Stimulated activated effector memory CD8-positive, alpha-beta T cell treated with anti-CD3 and anti-CD28 coated beads, Interleukin-12 subunit alpha, Interleukin-12 subunit beta, amount 100 ng/mL, for 72 hours (primary cell): ENCODE measurements around the gene TUBGCP6.

Experiments
- ATAC-seq: fragments of 150-1000 bp; cut with Tn5 transposase; 2 replicates; pipeline ENCODE4 v1.10.0; 2021
- DNase-seq, 2 donors: peaks; one replicate each; pipeline ENCODE4 v3.0.0; 2021 to 2022; ENCODE audit warnings: low spot score in 2 of 2
- H3K27ac Mint-ChIP-seq: one replicate; pipeline ENCODE4 v1.8.0; 2022; ENCODE audit warnings: mild to moderate bottlenecking, mixed read lengths
- H3K36me3 Mint-ChIP-seq: one replicate; pipeline ENCODE4 v1.8.0; 2022; ENCODE audit warnings: mild to moderate bottlenecking, mixed read lengths
- H3K4me1 Mint-ChIP-seq: one replicate; pipeline ENCODE4 v1.8.0; 2022; ENCODE audit warnings: mixed read lengths
- H3K4me3 Mint-ChIP-seq: one replicate; pipeline ENCODE4 v1.8.0; 2022; ENCODE audit warnings: mild to moderate bottlenecking, mixed read lengths
- H3K9me3 Mint-ChIP-seq: one replicate; pipeline ENCODE4 v1.8.0; 2022; ENCODE audit warnings: mixed read lengths

TUBGCP6 gene

DNA sequence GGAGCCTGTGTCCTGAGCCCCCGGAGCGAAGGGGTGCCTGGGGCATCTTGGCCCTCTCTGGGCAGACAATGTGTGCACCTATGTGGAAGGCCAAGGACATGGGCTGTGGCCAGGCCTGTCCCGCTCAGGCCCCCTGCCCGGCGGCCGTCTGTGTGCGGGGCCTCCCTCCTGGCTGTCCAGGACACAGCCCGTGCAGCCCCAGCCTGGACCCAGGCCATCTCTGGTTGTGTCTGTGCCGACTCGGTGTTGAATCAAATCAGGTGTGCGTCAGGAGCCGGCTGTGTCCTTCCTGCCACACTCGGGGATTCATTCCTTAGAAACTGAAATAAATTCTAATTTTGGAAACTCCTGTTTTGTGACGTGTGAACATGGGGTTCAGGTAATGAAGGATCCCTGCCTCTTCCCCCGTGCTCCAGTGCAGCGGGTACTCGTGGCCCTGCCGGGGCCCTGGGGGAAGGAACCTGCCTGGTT is 45.5 kb downstream of the TUBGCP6 start:
- ATAC-seq, result no peak
- Mint-ChIP-seq H3K9me3 (no peaks in the 10 kb centered on the region), H3K36me3 (peaks cover 73% of the 10 kb centered on the region)

GRCh38 chr22:50198624-50199017 is 46.2 kb downstream of the TUBGCP6 start:
- DNase-seq (no peak), ATAC-seq (no peak)
- peak overlapping the region; percentile 67 for H3K4me3 Mint-ChIP-seq
- H3K4me1 Mint-ChIP-seq, result peaks cover 21% of the 10 kb centered on the region
- no peak overlapping the region for H3K27ac Mint-ChIP-seq
- H3K36me3 Mint-ChIP-seq, result peaks cover 72% of the 10 kb centered on the region
- H3K9me3 Mint-ChIP-seq, result no peaks in the 10 kb centered on the region

More for the DNA sequence above, 45.5 kb downstream of the TUBGCP6 start:
- Mint-ChIP-seq H3K4me3 (peak overlapping the region; percentile 67), H3K4me1 (peaks cover 27% of the 10 kb centered on the region), H3K27ac (peak overlapping the region; percentile 43)
- no peak for DNase-seq

DNA sequence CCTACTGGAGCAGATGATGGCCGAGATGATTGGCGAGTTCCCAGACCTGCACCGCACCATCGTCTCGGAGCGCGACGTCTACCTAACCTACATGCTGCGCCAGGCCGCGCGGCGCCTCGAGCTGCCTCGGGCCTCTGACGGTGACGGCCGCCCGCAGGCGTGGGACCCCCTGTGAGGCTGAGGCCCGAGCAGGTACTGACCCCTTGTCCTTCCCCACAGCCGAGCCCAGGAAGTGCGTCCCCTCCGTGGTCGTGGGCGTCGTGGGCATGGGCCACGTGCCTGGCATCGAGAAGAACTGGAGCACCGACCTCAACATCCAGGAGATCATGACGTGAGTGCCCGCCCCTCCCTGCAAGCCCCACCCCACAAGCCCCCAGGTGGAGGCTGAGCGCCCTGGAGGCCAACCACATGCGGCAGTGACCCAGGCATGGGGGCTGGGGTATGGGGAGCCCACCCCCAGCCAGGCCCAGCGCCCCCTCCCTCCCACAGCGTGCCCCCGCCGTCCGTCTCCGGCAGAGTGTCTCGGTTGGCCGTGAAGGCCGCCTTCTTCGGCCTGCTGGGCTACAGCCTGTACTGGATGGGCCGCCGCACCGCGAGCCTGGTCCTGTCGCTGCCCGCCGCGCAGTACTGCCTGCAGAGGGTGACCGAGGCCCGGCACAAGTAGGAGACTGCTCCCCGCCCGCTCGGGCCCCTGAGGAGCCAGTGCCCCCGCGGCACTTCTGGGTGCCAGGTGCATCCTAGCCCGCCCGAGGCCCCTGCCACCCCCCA is 46.8 kb downstream of the TUBGCP6 start:
- peaks cover 66% of the 10 kb centered on the region for H3K36me3 Mint-ChIP-seq
- no peak overlapping the region for H3K27ac Mint-ChIP-seq
- peaks cover 19% of the 10 kb centered on the region for H3K4me1 Mint-ChIP-seq
- no peak overlapping the region for H3K4me3 Mint-ChIP-seq
- DNase-seq (no peak), ATAC-seq (no peak)
- no peaks in the 10 kb centered on the region for H3K9me3 Mint-ChIP-seq

GRCh38 chr22:50197000-50197800 is 47.6 kb downstream of the TUBGCP6 start:
- no peak overlapping the region for H3K27ac Mint-ChIP-seq
- no peaks in the 10 kb centered on the region for H3K9me3 Mint-ChIP-seq
- ATAC-seq, result no peak
- DNase-seq, result no peak
- peaks cover 65% of the 10 kb centered on the region for H3K36me3 Mint-ChIP-seq
- no peak overlapping the region for H3K4me3 Mint-ChIP-seq
- peaks cover 22% of the 10 kb centered on the region for H3K4me1 Mint-ChIP-seq

DNA sequence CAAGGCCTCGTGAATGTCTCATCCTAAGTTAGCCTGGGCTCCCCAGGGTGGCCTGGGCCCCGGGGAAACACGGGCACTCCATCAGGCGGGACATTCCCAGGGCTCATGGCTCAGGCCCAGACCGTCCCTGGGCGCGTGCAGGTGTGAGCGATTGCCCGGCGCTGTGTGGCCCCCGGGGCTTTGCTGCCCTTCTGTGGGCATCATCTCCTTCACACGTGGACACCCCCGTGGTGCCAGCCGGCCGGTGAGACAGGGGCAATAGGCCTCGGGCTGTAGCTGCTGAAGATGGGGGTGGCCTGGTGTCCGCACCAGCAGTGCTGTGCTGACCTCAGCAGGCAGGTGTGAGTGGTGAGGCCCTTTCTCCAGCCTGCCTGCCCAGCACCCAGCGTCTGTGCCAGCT is 48.6 kb downstream of the TUBGCP6 start:
- Mint-ChIP-seq H3K4me3 (no peak overlapping the region), H3K27ac (no peak overlapping the region)

GRCh38 chr22:50194037-50194805 is 50.6 kb downstream of the TUBGCP6 start:
- Mint-ChIP-seq H3K9me3 (no peaks in the 10 kb centered on the region), H3K36me3 (peaks cover 74% of the 10 kb centered on the region), H3K4me1 (peaks cover 32% of the 10 kb centered on the region), H3K27ac (peak overlapping the region; percentile 61), H3K4me3 (no peak overlapping the region)
- ATAC-seq, result no peak
- DNase-seq, result no peak

More for the DNA sequence above, 48.6 kb downstream of the TUBGCP6 start:
- Mint-ChIP-seq H3K9me3 (no peaks in the 10 kb centered on the region), H3K36me3 (peaks cover 72% of the 10 kb centered on the region), H3K4me1 (peaks cover 27% of the 10 kb centered on the region)
- no peak for DNase-seq
- ATAC-seq, result no peak

GRCh38 chr22:50193621-50194020 is 51.2 kb downstream of the TUBGCP6 start:
- peaks cover 35% of the 10 kb centered on the region for H3K4me1 Mint-ChIP-seq
- peak overlapping the region; percentile 61 for H3K27ac Mint-ChIP-seq
- DNase-seq (no peak), ATAC-seq (no peak)
- H3K4me3 Mint-ChIP-seq, result no peak overlapping the region
- no peaks in the 10 kb centered on the region for H3K9me3 Mint-ChIP-seq
- peaks cover 70% of the 10 kb centered on the region for H3K36me3 Mint-ChIP-seq

GRCh38 chr22:50192436-50193204 is 52.2 kb downstream of the TUBGCP6 start:
- DNase-seq, result no peak
- peaks cover 71% of the 10 kb centered on the region for H3K36me3 Mint-ChIP-seq
- peak overlapping the region; percentile 87 for H3K4me3 Mint-ChIP-seq
- H3K4me1 Mint-ChIP-seq, result peaks cover 37% of the 10 kb centered on the region
- peak overlapping the region; percentile 96 for H3K27ac Mint-ChIP-seq
- no peak for ATAC-seq
- H3K9me3 Mint-ChIP-seq, result no peaks in the 10 kb centered on the region

DNA sequence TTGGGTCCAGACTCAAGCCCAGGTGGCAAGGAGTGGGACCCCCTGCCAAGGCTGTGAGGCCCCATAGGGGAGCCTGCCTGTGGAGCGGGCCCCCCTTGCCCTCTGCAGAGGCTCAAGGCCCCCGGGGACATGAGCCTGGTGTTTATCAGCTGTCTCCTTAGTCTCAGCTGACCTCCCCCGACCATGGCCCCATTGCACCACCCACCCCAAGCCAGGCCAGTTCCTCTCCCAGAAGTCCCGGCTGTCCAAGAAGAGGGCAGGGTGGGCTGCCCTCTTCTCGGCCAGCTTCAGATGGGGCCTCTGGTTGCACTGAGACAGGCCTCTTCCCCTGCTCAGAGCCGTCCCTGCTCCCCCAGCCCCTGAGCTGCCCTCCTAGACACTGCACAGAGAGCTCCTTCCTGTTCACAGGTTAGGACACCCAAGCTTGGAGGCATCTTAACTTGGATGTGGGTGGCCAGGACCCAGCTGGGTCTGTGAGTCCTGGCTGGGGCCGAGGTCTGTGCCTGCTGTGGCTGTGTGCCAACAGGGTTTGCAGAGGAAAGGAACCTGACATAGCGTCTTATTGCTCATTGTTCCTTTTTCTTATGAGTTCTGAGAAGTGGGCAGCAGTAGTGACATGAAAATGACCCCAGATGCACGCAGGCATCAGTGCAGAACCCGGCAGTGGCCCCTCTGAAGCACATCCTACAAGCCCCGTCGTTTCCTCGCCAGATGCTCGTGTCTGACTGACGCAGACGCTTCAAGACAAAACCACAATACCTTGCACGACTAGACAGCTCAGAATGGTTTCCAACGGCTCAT is 53.7 kb downstream of the TUBGCP6 start:
- Mint-ChIP-seq H3K4me1 (peaks cover 43% of the 10 kb centered on the region), H3K27ac (peak overlapping the region; percentile 96), H3K4me3 (peak overlapping the region; percentile 87), H3K9me3 (no peaks in the 10 kb centered on the region), H3K36me3 (peaks cover 68% of the 10 kb centered on the region)
- DNase-seq (peak; percentile 47 to 77), ATAC-seq (peak; percentile 80)

DNA sequence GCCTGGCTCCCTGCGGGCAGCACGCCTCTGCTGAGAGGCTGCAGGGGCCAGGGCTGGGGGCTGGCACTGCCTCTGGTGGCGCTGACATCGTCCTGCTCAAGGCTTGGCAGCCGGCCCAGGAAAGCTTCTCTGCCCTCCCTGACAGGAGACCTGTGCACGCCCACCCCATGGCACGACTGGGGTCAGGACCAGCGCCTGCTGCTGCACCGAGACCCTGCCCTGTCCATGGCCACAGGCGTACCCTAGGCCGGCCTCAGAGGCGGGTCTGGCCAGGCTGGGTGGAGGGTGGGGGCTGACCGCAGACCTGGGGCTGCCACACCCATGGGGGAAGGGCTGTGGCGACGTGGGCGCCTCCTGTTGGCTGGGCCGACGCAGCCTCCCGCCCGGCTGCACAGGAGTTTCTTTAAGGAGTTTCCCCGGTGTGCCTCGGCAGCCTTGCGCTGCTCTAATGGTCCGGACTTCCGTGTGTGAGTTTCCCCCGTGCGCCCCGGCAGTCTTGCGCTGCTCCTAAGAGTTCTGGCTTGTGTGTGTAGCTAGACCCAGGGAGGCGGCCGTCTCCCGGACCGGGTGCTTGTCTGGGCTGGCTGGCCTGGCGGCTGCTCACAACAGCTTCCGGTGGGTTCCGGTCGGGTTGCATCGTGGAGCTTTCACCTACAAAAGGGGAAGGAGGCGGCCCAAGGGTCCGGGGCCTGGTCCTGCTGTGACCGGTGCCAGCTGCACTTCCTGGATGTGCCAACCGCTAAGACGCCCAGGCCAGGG is 54.5 kb downstream of the TUBGCP6 start:
- peak overlapping the region; percentile 87 for H3K4me3 Mint-ChIP-seq
- peak overlapping the region; percentile 96 for H3K27ac Mint-ChIP-seq
- H3K9me3 Mint-ChIP-seq, result no peaks in the 10 kb centered on the region
- H3K36me3 Mint-ChIP-seq, result peaks cover 61% of the 10 kb centered on the region
- H3K4me1 Mint-ChIP-seq, result peaks cover 43% of the 10 kb centered on the region
- DNase-seq, result peak; percentile 64 to 90
- ATAC-seq, result peak; percentile 61

GRCh38 chr22:50189849-50190181 is 55.0 kb downstream of the TUBGCP6 start:
- peak overlapping the region; percentile 87 for H3K4me3 Mint-ChIP-seq
- peaks cover 55% of the 10 kb centered on the region for H3K36me3 Mint-ChIP-seq
- H3K27ac Mint-ChIP-seq, result peak overlapping the region; percentile 96
- H3K9me3 Mint-ChIP-seq, result no peaks in the 10 kb centered on the region
- ATAC-seq (peak; percentile 0), DNase-seq (no peak)
- peaks cover 43% of the 10 kb centered on the region for H3K4me1 Mint-ChIP-seq

GRCh38 chr22:50189184-50189848 is 55.5 kb downstream of the TUBGCP6 start:
- Mint-ChIP-seq H3K9me3 (no peaks in the 10 kb centered on the region), H3K27ac (peak overlapping the region; percentile 96), H3K4me1 (peaks cover 48% of the 10 kb centered on the region), H3K4me3 (peak overlapping the region; percentile 87), H3K36me3 (peaks cover 50% of the 10 kb centered on the region)
- no peak for ATAC-seq
- DNase-seq, result no peak

DNA sequence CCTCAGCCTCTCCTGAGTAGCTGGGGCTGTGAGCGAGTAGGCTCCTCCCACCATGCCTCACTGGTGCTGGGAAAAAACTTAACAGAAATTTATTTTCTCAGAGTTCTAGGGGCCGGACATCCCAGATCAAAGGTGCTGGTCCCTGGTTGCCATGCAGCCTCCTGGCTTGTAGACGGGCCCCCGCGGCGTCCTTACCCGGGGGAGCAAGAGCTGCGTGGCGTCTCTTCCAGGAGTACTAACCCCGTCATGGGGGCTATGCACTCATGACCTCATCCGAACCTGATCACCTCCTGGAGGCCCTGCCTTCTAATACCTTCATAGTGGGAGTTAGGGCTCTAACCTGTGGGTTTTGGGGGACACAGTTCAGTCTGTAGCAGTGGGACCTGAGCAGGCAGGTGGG is 56.5 kb downstream of the TUBGCP6 start:
- H3K9me3 Mint-ChIP-seq, result no peaks in the 10 kb centered on the region
- peaks cover 45% of the 10 kb centered on the region for H3K36me3 Mint-ChIP-seq
- peak overlapping the region; percentile 26 for H3K27ac Mint-ChIP-seq
- H3K4me3 Mint-ChIP-seq, result peak overlapping the region; percentile 90
- ATAC-seq (no peak), DNase-seq (no peak)
- peaks cover 53% of the 10 kb centered on the region for H3K4me1 Mint-ChIP-seq
